Duodenal mucosa (tissue), 2 donors: ENCODE measurements around the gene FAM222A.

Experiments
- H3K27ac ChIP-seq: one replicate; pipeline ENCODE4 v1.7.0; 2013; ENCODE audit warnings: low read depth, low read length
- H3K27me3 ChIP-seq, 2 donors: one replicate each; pipeline ENCODE4 v1.7.0; 2013; ENCODE audit warnings: low read length in 2 of 2, control low read depth in 1 of 2; ENCODE audit not compliant: insufficient read depth in 2 of 2, control insufficient read depth in 1 of 2
- H3K36me3 ChIP-seq, 2 donors: one replicate each; pipeline ENCODE4 v1.7.0; 2013; ENCODE audit warnings: low read length in 2 of 2, control low read depth in 1 of 2; ENCODE audit not compliant: insufficient read depth in 2 of 2, control insufficient read depth in 1 of 2
- H3K4me1 ChIP-seq, 2 donors: one replicate each; pipeline ENCODE4 v1.7.0; 2013; ENCODE audit warnings: low read length in 2 of 2, control low read depth in 1 of 2; ENCODE audit not compliant: insufficient read depth in 2 of 2, control insufficient read depth in 1 of 2
- H3K4me3 ChIP-seq, 2 donors: one replicate each; pipeline ENCODE4 v1.7.0; 2013; ENCODE audit warnings: low read length in 2 of 2, low read depth in 1 of 2
- H3K9ac ChIP-seq, 2 donors: one replicate each; pipeline ENCODE4 v1.7.0; 2013; ENCODE audit warnings: low read length in 2 of 2, low read depth in 1 of 2
- H3K9me3 ChIP-seq, 2 donors: one replicate each; pipeline ENCODE4 v1.7.0; 2013; ENCODE audit warnings: low read length in 2 of 2, control low read depth in 1 of 2; ENCODE audit not compliant: control insufficient read depth in 1 of 2

FAM222A gene

GRCh38 chr12:109786799-109787198 lies 73.2 kb downstream of the FAM222A start:
- H3K4me1 ChIP-seq = no peaks in the 10 kb centered on the region
- no peaks in the 10 kb centered on the region for H3K9me3 ChIP-seq
- no peak overlapping the region for H3K9ac ChIP-seq
- no peak overlapping the region for H3K4me3 ChIP-seq
- no peak overlapping the region for H3K27ac ChIP-seq
- H3K27me3 ChIP-seq = peaks cover 0 to 4% of the 10 kb centered on the region in 2 donors
- no peaks in the 10 kb centered on the region for H3K36me3 ChIP-seq

GRCh38 chr12:109789526-109790048 lies 76.0 kb downstream of the FAM222A start:
- Histone ChIP-seq H3K36me3 (no peaks in the 10 kb centered on the region), H3K9ac (no peak overlapping the region), H3K9me3 (no peaks in the 10 kb centered on the region)

GRCh38 chr12:109792992-109793391 lies 79.4 kb downstream of the FAM222A start:
- Histone ChIP-seq H3K4me3 (no peak overlapping the region), H3K27me3 (peaks cover 0 to 4% of the 10 kb centered on the region in 2 donors), H3K9me3 (no peaks in the 10 kb centered on the region), H3K27ac (no peak overlapping the region), H3K9ac (no peak overlapping the region), H3K36me3 (no peaks in the 10 kb centered on the region), H3K4me1 (no peaks in the 10 kb centered on the region)

More at GRCh38 chr12:109789526-109790048, 76.0 kb downstream of the FAM222A start:
- Histone ChIP-seq H3K27ac (no peak overlapping the region), H3K4me3 (no peak overlapping the region), H3K27me3 (peaks cover 0 to 4% of the 10 kb centered on the region in 2 donors), H3K4me1 (no peaks in the 10 kb centered on the region)

- peaks cover 0 to 4% of the 10 kb centered on the region in 2 donors for H3K27me3 ChIP-seq
- no peak overlapping the region for H3K9ac ChIP-seq
- no peaks in the 10 kb centered on the region for H3K9me3 ChIP-seq
- H3K4me1 ChIP-seq = no peaks in the 10 kb centered on the region
- H3K36me3 ChIP-seq = no peaks in the 10 kb centered on the region
- no peak overlapping the region for H3K27ac ChIP-seq
- H3K4me3 ChIP-seq = no peak overlapping the region
These were observed 79.8 kb downstream of the FAM222A start for GRCh38 chr12:109793411-109793810.

GRCh38 chr12:109793826-109794501 lies 80.3 kb downstream of the FAM222A start:
- no peak overlapping the region for H3K4me3 ChIP-seq
- no peak overlapping the region for H3K9ac ChIP-seq
- H3K4me1 ChIP-seq = no peaks in the 10 kb centered on the region
- H3K36me3 ChIP-seq = no peaks in the 10 kb centered on the region
- no peak overlapping the region for H3K27ac ChIP-seq
- H3K9me3 ChIP-seq = no peaks in the 10 kb centered on the region
- peaks cover 0 to 4% of the 10 kb centered on the region in 2 donors for H3K27me3 ChIP-seq

GRCh38 chr12:109795023-109795422 lies 81.4 kb downstream of the FAM222A start:
- Histone ChIP-seq H3K27ac (no peak overlapping the region), H3K36me3 (no peaks in the 10 kb centered on the region), H3K9ac (no peak overlapping the region), H3K9me3 (no peaks in the 10 kb centered on the region), H3K4me3 (no peak overlapping the region), H3K4me1 (no peaks in the 10 kb centered on the region), H3K27me3 (no peaks in the 10 kb centered on the region)

- H3K27ac ChIP-seq = no peak overlapping the region
- no peaks in the 10 kb centered on the region for H3K36me3 ChIP-seq
- no peak overlapping the region for H3K4me3 ChIP-seq
- no peak overlapping the region for H3K9ac ChIP-seq
- no peaks in the 10 kb centered on the region for H3K4me1 ChIP-seq
- no peaks in the 10 kb centered on the region for H3K27me3 ChIP-seq
- no peaks in the 10 kb centered on the region for H3K9me3 ChIP-seq
These were observed 82.4 kb downstream of the FAM222A start for GRCh38 chr12:109796057-109796456.

GRCh38 chr12:109797905-109798669 lies 84.5 kb downstream of the FAM222A start:
- Histone ChIP-seq H3K4me1 (no peaks in the 10 kb centered on the region), H3K4me3 (no peak overlapping the region), H3K27ac (no peak overlapping the region), H3K9me3 (no peaks in the 10 kb centered on the region), H3K9ac (no peak overlapping the region), H3K36me3 (no peaks in the 10 kb centered on the region), H3K27me3 (no peaks in the 10 kb centered on the region)

GRCh38 chr12:109798691-109799090 lies 85.1 kb downstream of the FAM222A start:
- no peak overlapping the region for H3K27ac ChIP-seq
- H3K4me1 ChIP-seq = no peaks in the 10 kb centered on the region
- no peaks in the 10 kb centered on the region for H3K36me3 ChIP-seq
- no peak overlapping the region for H3K9ac ChIP-seq
- H3K9me3 ChIP-seq = no peaks in the 10 kb centered on the region
- no peaks in the 10 kb centered on the region for H3K27me3 ChIP-seq
- H3K4me3 ChIP-seq = no peak overlapping the region

GRCh38 chr12:109800536-109800935 lies 86.9 kb downstream of the FAM222A start:
- no peaks in the 10 kb centered on the region for H3K36me3 ChIP-seq
- H3K4me3 ChIP-seq = no peak overlapping the region
- H3K27ac ChIP-seq = no peak overlapping the region
- no peaks in the 10 kb centered on the region for H3K4me1 ChIP-seq
- H3K27me3 ChIP-seq = no peaks in the 10 kb centered on the region
- no peak overlapping the region for H3K9ac ChIP-seq
- no peaks in the 10 kb centered on the region for H3K9me3 ChIP-seq
